ENCODE data around the gene TULP3. TPM values are rescaled to one million over a fixed set of nuclear protein-coding genes. Genes with fewer than 3 reads are reported as not detected.

TULP3 gene
- total RNA-seq, 1 experiment from 2014 or later = 27.1 TPM

GRCh38 chr12:2982361-2982760 lies 91.7 kb downstream of the TULP3 start:
- DNase-seq (ENCODE audit: low read depth, low spot score) = no peak
- in situ Hi-C loops (cut with HindIII; ENCODE audit: low pct_unique_long_range_greater_than_20kb, low sequenced_read_pairs) = no loop called here

DNA sequence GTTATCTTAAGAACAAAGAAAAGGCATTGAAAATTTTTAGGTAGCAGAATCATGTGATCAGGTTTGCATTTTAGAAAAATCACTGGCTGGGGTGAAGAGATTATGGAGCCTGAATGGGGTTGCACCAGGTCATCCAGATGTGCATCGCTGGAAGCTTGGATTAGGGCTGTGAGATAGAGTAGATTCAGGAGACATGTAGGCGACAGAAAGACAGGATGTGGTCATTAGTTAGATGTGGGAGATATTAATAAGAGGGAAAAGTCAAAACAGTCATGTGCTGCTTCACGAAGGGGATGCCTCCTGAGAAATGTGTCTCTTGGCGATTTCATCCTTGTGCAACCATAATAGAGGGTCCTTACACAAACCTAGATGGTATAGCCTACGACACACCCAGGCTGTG lies 93.6 kb downstream of the TULP3 start:
- in situ Hi-C loops (cut with HindIII; ENCODE audit: low pct_unique_long_range_greater_than_20kb, low sequenced_read_pairs) = no loop called here

GRCh38 chr12:2984698-2985097 lies 94.0 kb downstream of the TULP3 start:
- DNase-seq (ENCODE audit: low read depth, low spot score) = no peak
- in situ Hi-C loops (cut with HindIII; ENCODE audit: low pct_unique_long_range_greater_than_20kb, low sequenced_read_pairs) = no loop called here

More for the DNA sequence above, 93.6 kb downstream of the TULP3 start:
- DNase-seq (ENCODE audit: low read depth, low spot score) = no peak

GRCh38 chr12:2986876-2987275 lies 96.2 kb downstream of the TULP3 start:
- no peak for DNase-seq (ENCODE audit: low read depth, low spot score)
- in situ Hi-C loops (cut with HindIII; ENCODE audit: low pct_unique_long_range_greater_than_20kb, low sequenced_read_pairs) = no loop called here

DNA sequence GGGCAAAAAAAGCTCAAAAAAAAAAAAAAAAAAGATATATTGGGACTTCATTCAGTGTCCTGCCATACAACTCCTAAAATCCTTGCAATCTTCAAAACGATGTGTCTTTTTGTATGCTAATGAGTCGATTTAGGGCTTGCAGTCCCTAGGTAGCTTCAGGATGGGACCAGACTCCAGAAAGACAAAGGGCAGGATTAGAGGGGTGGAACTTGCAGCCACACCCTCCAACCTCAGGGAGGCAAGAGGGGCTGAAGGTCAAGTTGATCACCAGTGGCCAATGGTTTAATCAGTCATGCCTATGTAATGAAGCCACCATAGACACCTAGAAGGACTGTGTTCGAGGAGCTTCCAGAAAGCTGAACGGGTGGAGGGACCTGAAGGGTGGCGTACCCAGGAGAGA lies 97.8 kb downstream of the TULP3 start:
- in situ Hi-C loops (cut with HindIII; ENCODE audit: low pct_unique_long_range_greater_than_20kb, low sequenced_read_pairs) = no loop called here
- no peak for DNase-seq (ENCODE audit: low read depth, low spot score)

Small RNA genes within 50 kb of the gene (small RNA-seq; reads per million reads assigned to genes)
- 0 to 0.05 reads per million in 2 experiments for gene RNU6-1315P

Other genes starting within 250 kb of the TULP3 start
- 70.1 and 76.9 TPM in 2 replicates for gene FKBP4, start 95.9 kb upstream of the TULP3 start, total RNA-seq (2014; rRNA removed; shearing (Covaris generic))
- gene ITFG2, start 78.2 kb upstream of the TULP3 start, total RNA-seq (2014; rRNA removed; shearing (Covaris generic)) = 20.7 and 23.4 TPM in 2 replicates
- 0.05 TPM in 1 of 2 replicates, not detected in the other for gene NRIP2, start 55.9 kb upstream of the TULP3 start, total RNA-seq (2014; rRNA removed; shearing (Covaris generic))
- gene TEX52, start 33.9 kb upstream of the TULP3 start, total RNA-seq (2014; rRNA removed; shearing (Covaris generic)) = not detected in 2 replicates
- 21.8 and 28.8 TPM in 2 replicates for gene FOXM1, start 13.7 kb upstream of the TULP3 start, total RNA-seq (2014; rRNA removed; shearing (Covaris generic))
- gene RHNO1, start 13.7 kb upstream of the TULP3 start, total RNA-seq (2014; rRNA removed; shearing (Covaris generic)) = 34.8 and 40.9 TPM in 2 replicates
- 11.9 and 16.2 TPM in 2 replicates for gene TEAD4, start 68.5 kb downstream of the TULP3 start, total RNA-seq (2014; rRNA removed; shearing (Covaris generic))
- gene TSPAN9, start 186.5 kb downstream of the TULP3 start, total RNA-seq (2014; rRNA removed; shearing (Covaris generic)) = 14.2 and 19.3 TPM in 2 replicates